Upper lobe of right lung (tissue), 1 donor: Measurements from ENCODE around the gene SLC25A31. TPM values are rescaled to one million over a fixed set of nuclear protein-coding genes. Genes with fewer than 3 reads are reported as not detected.

Source experiments
- ATAC-seq: fragments of 200-7000 bp; cut with Tn5 transposase; one replicate; pipeline ENCODE4 v1.9.1; 2020; ENCODE audit warnings: mild to moderate bottlenecking, moderate library complexity
- DNase-seq: peaks from one replicate; pipeline ENCODE4 v3.0.0-alpha.2; 2020
- H3K27ac ChIP-seq: fragments of 200-600 bp; one replicate; pipeline ENCODE4 v1.8.0; 2022
- H3K27me3 ChIP-seq: fragments of 200-600 bp; one replicate; pipeline ENCODE4 v1.8.0; 2022; ENCODE audit warnings: mild to moderate bottlenecking
- H3K36me3 ChIP-seq: fragments of 200-600 bp; one replicate; pipeline ENCODE4 v1.8.0; 2022
- H3K4me1 ChIP-seq: fragments of 200-600 bp; one replicate; pipeline ENCODE4 v1.8.0; 2022
- H3K4me3 ChIP-seq: fragments of 200-600 bp; one replicate; pipeline ENCODE4 v1.8.0; 2022; ENCODE audit warnings: mild to moderate bottlenecking
- H3K9me3 ChIP-seq: fragments of 200-600 bp; one replicate; pipeline ENCODE4 v1.8.0; 2022
- CTCF ChIP-seq: fragments of 200-600 bp; IDR thresholded peaks from one replicate; pipeline ENCODE4 v1.8.0; 2022; ENCODE audit warnings: antibody characterized with exemption
- intact Hi-C: fragments of 100-400 bp; cut with DNase I; formaldehyde crosslinking; loops from one replicate; pipeline ENCODE4 v1.11.0; 2022
- total RNA-seq: library from RNA; stranded (reverse); fragmentation: NEBNext Ultra II Directional; extraction: Animal tissue kit (Norgen Biotek cat#: 25700); gene quantifications from one replicate; pipeline ENCODE4 v1.2.1, GENCODE V29; 2021
- donor health status: DM: no; HTN: yes; CAD: no; lungs with severe emphysema.

The SLC25A31 gene
- total RNA-seq, 1 donor from 2014 or later: not detected

GRCh38 chr4:127737295-127737694 is 7.1 kb downstream of the SLC25A31 start:
- H3K27ac ChIP-seq: no peak overlapping the region
- no peaks in the 10 kb centered on the region for H3K4me1 ChIP-seq
- TF ChIP-seq CTCF: no peak
- H3K4me3 ChIP-seq: no peak overlapping the region
- DNase-seq (no peak), ATAC-seq (no peak)
- intact Hi-C loops: no loop called here
- H3K36me3 ChIP-seq: no peaks in the 10 kb centered on the region
- no peaks in the 10 kb centered on the region for H3K27me3 ChIP-seq
- no peaks in the 10 kb centered on the region for H3K9me3 ChIP-seq

GRCh38 chr4:127741247-127741646 is 11.0 kb downstream of the SLC25A31 start:
- intact Hi-C loops: no loop called here
- TF ChIP-seq CTCF: no peak
- H3K27ac ChIP-seq: no peak overlapping the region
- H3K27me3 ChIP-seq: peaks cover 5% of the 10 kb centered on the region
- ATAC-seq (no peak), DNase-seq (no peak)
- no peaks in the 10 kb centered on the region for H3K9me3 ChIP-seq
- H3K36me3 ChIP-seq: no peaks in the 10 kb centered on the region
- H3K4me3 ChIP-seq: no peak overlapping the region
- H3K4me1 ChIP-seq: no peaks in the 10 kb centered on the region

GRCh38 chr4:127747883-127748282 is 17.7 kb downstream of the SLC25A31 start:
- DNase-seq: no peak
- H3K27ac ChIP-seq: no peak overlapping the region
- no peak for ATAC-seq
- no peaks in the 10 kb centered on the region for H3K36me3 ChIP-seq
- intact Hi-C loops: no loop called here
- no peaks in the 10 kb centered on the region for H3K9me3 ChIP-seq
- no peak overlapping the region for H3K4me3 ChIP-seq
- no peak for TF ChIP-seq CTCF
- H3K4me1 ChIP-seq: no peaks in the 10 kb centered on the region
- H3K27me3 ChIP-seq: peaks cover 8% of the 10 kb centered on the region

GRCh38 chr4:127748957-127749356 is 18.8 kb downstream of the SLC25A31 start:
- intact Hi-C loops: no loop called here
- Histone ChIP-seq H3K4me3 (no peak overlapping the region), H3K27me3 (peaks cover 8% of the 10 kb centered on the region), H3K27ac (no peak overlapping the region), H3K9me3 (no peaks in the 10 kb centered on the region), H3K36me3 (no peaks in the 10 kb centered on the region), H3K4me1 (no peaks in the 10 kb centered on the region)
- DNase-seq: no peak
- ATAC-seq: no peak
- TF ChIP-seq CTCF: no peak

- H3K9me3 ChIP-seq: no peaks in the 10 kb centered on the region
- no peak overlapping the region for H3K4me3 ChIP-seq
- intact Hi-C loops: no loop called here
- H3K4me1 ChIP-seq: no peaks in the 10 kb centered on the region
- H3K36me3 ChIP-seq: no peaks in the 10 kb centered on the region
- no peaks in the 10 kb centered on the region for H3K27me3 ChIP-seq
- TF ChIP-seq CTCF: no peak
- no peak overlapping the region for H3K27ac ChIP-seq
- no peak for DNase-seq
- no peak for ATAC-seq
Observed at GRCh38 chr4:127756906-127757305, 26.7 kb downstream of the SLC25A31 start.

GRCh38 chr4:127759228-127759820 is 29.1 kb downstream of the SLC25A31 start:
- H3K27me3 ChIP-seq: no peaks in the 10 kb centered on the region
- H3K4me3 ChIP-seq: no peak overlapping the region
- ATAC-seq (no peak), DNase-seq (no peak)
- intact Hi-C loops: no loop called here
- no peaks in the 10 kb centered on the region for H3K9me3 ChIP-seq
- H3K36me3 ChIP-seq: no peaks in the 10 kb centered on the region
- no peaks in the 10 kb centered on the region for H3K4me1 ChIP-seq
- no peak overlapping the region for H3K27ac ChIP-seq
- TF ChIP-seq CTCF: no peak
